ENCODE data around the gene MPI.
A peak's percentile ranks its signal among the peaks of the same experiment; 100 is the strongest.
"Not testable (repeated sequence)": the region's sequence is repeated elsewhere in the genome, so short reads cannot be mapped to it uniquely, and the experiment has no call there.

MPI gene

GRCh38 chr15:74913041-74913440 is 23.2 kb downstream of the MPI start:
- Histone ChIP-seq H3K4me1 (ENCODE audit: insufficient read depth, low read length) (no peaks in the 10 kb centered on the region), H3K27me3 (ENCODE audit: insufficient read depth, low read length) (no peaks in the 10 kb centered on the region), H3K36me3 (ENCODE audit: insufficient read depth, low read depth, low read length) (peaks cover 37% of the 10 kb centered on the region), H3K9me3 (ENCODE audit: insufficient read depth, low read depth, low read length) (no peaks in the 10 kb centered on the region; the same call in 1 of the 2 replicates), H3K9ac (ENCODE audit: low read depth, low read length) (no peak overlapping the region), H3K4me3 (ENCODE audit: low read length) (no peak overlapping the region), H3K27ac (ENCODE audit: low read length) (no peak overlapping the region)

GRCh38 chr15:74913799-74914198 is 24.0 kb downstream of the MPI start:
- H3K9me3 ChIP-seq (ENCODE audit: insufficient read depth, low read depth, low read length); H3K4me1 ChIP-seq (ENCODE audit: insufficient read depth, low read length); H3K4me3 ChIP-seq (ENCODE audit: low read length); H3K9ac ChIP-seq (ENCODE audit: low read depth, low read length); H3K27ac ChIP-seq (ENCODE audit: low read length); H3K27me3 ChIP-seq (ENCODE audit: insufficient read depth, low read length): not testable (repeated sequence)
- H3K36me3 ChIP-seq (ENCODE audit: insufficient read depth, low read depth, low read length), result peaks cover 45% of the 10 kb centered on the region

GRCh38 chr15:74917676-74918075 is 27.8 kb downstream of the MPI start:
- no peaks in the 10 kb centered on the region for H3K9me3 ChIP-seq (ENCODE audit: insufficient read depth, low read depth, low read length)
- H3K4me3 ChIP-seq (ENCODE audit: low read length), result no peak overlapping the region
- H3K27me3 ChIP-seq (ENCODE audit: insufficient read depth, low read length), result no peaks in the 10 kb centered on the region
- H3K9ac ChIP-seq (ENCODE audit: low read depth, low read length), result no peak overlapping the region
- H3K4me1 ChIP-seq (ENCODE audit: insufficient read depth, low read length), result no peaks in the 10 kb centered on the region
- no peak overlapping the region for H3K27ac ChIP-seq (ENCODE audit: low read length)
- H3K36me3 ChIP-seq (ENCODE audit: insufficient read depth, low read depth, low read length), result peaks cover 81% of the 10 kb centered on the region

GRCh38 chr15:74920456-74920855 is 30.6 kb downstream of the MPI start:
- Histone ChIP-seq H3K27ac (ENCODE audit: low read length) (no peak overlapping the region), H3K4me1 (ENCODE audit: insufficient read depth, low read length) (no peaks in the 10 kb centered on the region), H3K9me3 (ENCODE audit: insufficient read depth, low read depth, low read length) (no peaks in the 10 kb centered on the region), H3K9ac (ENCODE audit: low read depth, low read length) (no peak overlapping the region), H3K27me3 (ENCODE audit: insufficient read depth, low read length) (no peaks in the 10 kb centered on the region), H3K36me3 (ENCODE audit: insufficient read depth, low read depth, low read length) (peaks cover 84% of the 10 kb centered on the region), H3K4me3 (ENCODE audit: low read length) (no peak overlapping the region)

- Histone ChIP-seq H3K9me3 (ENCODE audit: insufficient read depth, low read depth, low read length) (no peaks in the 10 kb centered on the region), H3K36me3 (ENCODE audit: insufficient read depth, low read depth, low read length) (peaks cover 89% of the 10 kb centered on the region), H3K9ac (ENCODE audit: low read depth, low read length) (no peak overlapping the region), H3K4me3 (ENCODE audit: low read length) (no peak overlapping the region), H3K4me1 (ENCODE audit: insufficient read depth, low read length) (no peaks in the 10 kb centered on the region), H3K27ac (ENCODE audit: low read length) (no peak overlapping the region), H3K27me3 (ENCODE audit: insufficient read depth, low read length) (no peaks in the 10 kb centered on the region)
These were observed 34.7 kb downstream of the MPI start for GRCh38 chr15:74924525-74924924.

- H3K36me3 ChIP-seq (ENCODE audit: insufficient read depth, low read depth, low read length), result peaks cover 73% of the 10 kb centered on the region
- H3K9ac ChIP-seq (ENCODE audit: low read depth, low read length), result no peak overlapping the region
- no peak overlapping the region for H3K27ac ChIP-seq (ENCODE audit: low read length)
- H3K4me3 ChIP-seq (ENCODE audit: low read length), result no peak overlapping the region
- no peaks in the 10 kb centered on the region for H3K4me1 ChIP-seq (ENCODE audit: insufficient read depth, low read length)
- no peaks in the 10 kb centered on the region for H3K27me3 ChIP-seq (ENCODE audit: insufficient read depth, low read length)
- H3K9me3 ChIP-seq (ENCODE audit: insufficient read depth, low read depth, low read length), result no peaks in the 10 kb centered on the region
These were observed 38.9 kb downstream of the MPI start for GRCh38 chr15:74928771-74929198.

GRCh38 chr15:74933573-74933972 is 43.7 kb downstream of the MPI start:
- H3K9me3 ChIP-seq (ENCODE audit: insufficient read depth, low read depth, low read length), result no peaks in the 10 kb centered on the region
- H3K4me3 ChIP-seq (ENCODE audit: low read length), result no peak overlapping the region
- H3K27ac ChIP-seq (ENCODE audit: low read length), result no peak overlapping the region
- no peak overlapping the region for H3K9ac ChIP-seq (ENCODE audit: low read depth, low read length)
- peaks cover 4% of the 10 kb centered on the region; the same call in 1 of the 2 replicates for H3K4me1 ChIP-seq (ENCODE audit: insufficient read depth, low read length)
- H3K27me3 ChIP-seq (ENCODE audit: insufficient read depth, low read length), result no peaks in the 10 kb centered on the region
- peaks cover 41% of the 10 kb centered on the region for H3K36me3 ChIP-seq (ENCODE audit: insufficient read depth, low read depth, low read length)

- H3K4me1 ChIP-seq (ENCODE audit: insufficient read depth, low read length); H3K9me3 ChIP-seq (ENCODE audit: insufficient read depth, low read depth, low read length); H3K4me3 ChIP-seq (ENCODE audit: low read length); H3K27ac ChIP-seq (ENCODE audit: low read length); H3K9ac ChIP-seq (ENCODE audit: low read depth, low read length); H3K27me3 ChIP-seq (ENCODE audit: insufficient read depth, low read length): not testable (repeated sequence)
- H3K36me3 ChIP-seq (ENCODE audit: insufficient read depth, low read depth, low read length), result peaks cover 28% of the 10 kb centered on the region
These were observed 45.4 kb downstream of the MPI start for GRCh38 chr15:74935193-74935592.

- Histone ChIP-seq H3K4me1 (ENCODE audit: insufficient read depth, low read length) (peaks cover 4% of the 10 kb centered on the region; the same call in 1 of the 2 replicates), H3K36me3 (ENCODE audit: insufficient read depth, low read depth, low read length) (peaks cover 11% of the 10 kb centered on the region; the same call in 1 of the 2 replicates), H3K27ac (ENCODE audit: low read length) (peak overlapping the region; percentile 87), H3K9me3 (ENCODE audit: insufficient read depth, low read depth, low read length) (no peaks in the 10 kb centered on the region), H3K27me3 (ENCODE audit: insufficient read depth, low read length) (no peaks in the 10 kb centered on the region), H3K4me3 (ENCODE audit: low read length) (peak overlapping the region; percentile 100), H3K9ac (ENCODE audit: low read depth, low read length) (peak overlapping the region; percentile 98)
These were observed 47.4 kb downstream of the MPI start for GRCh38 chr15:74937272-74937589.

- Histone ChIP-seq H3K4me3 (ENCODE audit: low read length) (peak within 1 kb of the TSS; percentile 100), H3K9ac (ENCODE audit: low read depth, low read length) (peak within 1 kb of the TSS; percentile 98), H3K9me3 (ENCODE audit: insufficient read depth, low read depth, low read length) (no peaks in the 10 kb centered on the region), H3K36me3 (ENCODE audit: insufficient read depth, low read depth, low read length) (peaks cover 11% of the 10 kb centered on the region; the same call in 1 of the 2 replicates), H3K4me1 (ENCODE audit: insufficient read depth, low read length) (peaks cover 4% of the 10 kb centered on the region; the same call in 1 of the 2 replicates), H3K27me3 (ENCODE audit: insufficient read depth, low read length) (no peaks in the 10 kb centered on the region), H3K27ac (ENCODE audit: low read length) (peak within 1 kb of the TSS; percentile 87)
These were observed 47.9 kb downstream of the MPI start, which contains the start of gene COX5A for GRCh38 chr15:74937590-74938371. TSS of gene COX5A (minus strand) at chr15:74938073. CDS start at chr15:74938014, 59 bp downstream.

GRCh38 chr15:74950078-74950908 is 60.5 kb downstream of the MPI start:
- Histone ChIP-seq H3K27me3 (ENCODE audit: insufficient read depth, low read length) (peaks cover 9% of the 10 kb centered on the region), H3K27ac (ENCODE audit: low read length) (no peak overlapping the region), H3K4me3 (ENCODE audit: low read length) (no peak overlapping the region), H3K4me1 (ENCODE audit: insufficient read depth, low read length) (peaks cover 4% of the 10 kb centered on the region; the same call in 1 of the 2 replicates), H3K36me3 (ENCODE audit: insufficient read depth, low read depth, low read length) (no peaks in the 10 kb centered on the region), H3K9me3 (ENCODE audit: insufficient read depth, low read depth, low read length) (no peaks in the 10 kb centered on the region), H3K9ac (ENCODE audit: low read depth, low read length) (no peak overlapping the region)
